HEK293 (cell line): Measurements from ENCODE around the gene IQGAP3.
A peak's percentile ranks its signal among the peaks of the same experiment; 100 is the strongest.

Experiments
- GLI4 ChIP-seq: fragments of 450-650 bp; formaldehyde crosslinking; IDR thresholded peaks from 2 replicates; pipeline ENCODE4 v1.5.1; 2016; ENCODE audit warnings: missing biosample characterization, missing genetic modification characterization
- HIC1 ChIP-seq: fragments of 450-650 bp; formaldehyde crosslinking; IDR thresholded peaks from 2 replicates; pipeline ENCODE4 v1.5.1; 2016; ENCODE audit warnings: missing biosample characterization, missing genetic modification characterization
- IKZF3 ChIP-seq: fragments of 450-650 bp; IDR thresholded peaks from 2 replicates; pipeline ENCODE4 v1.5.0; 2018; ENCODE audit warnings: missing biosample characterization, mild to moderate bottlenecking, missing genetic modification characterization, moderate library complexity
- INSM2 ChIP-seq: fragments of 450-650 bp; formaldehyde crosslinking; IDR thresholded peaks from 2 replicates; pipeline ENCODE4 v1.5.1; 2016; ENCODE audit warnings: missing biosample characterization, missing genetic modification characterization
- KLF1 ChIP-seq: fragments of 450-650 bp; formaldehyde crosslinking; IDR thresholded peaks from 2 replicates; pipeline ENCODE4 v1.5.1; 2016; ENCODE audit warnings: missing biosample characterization, missing genetic modification characterization
- KLF9 ChIP-seq: fragments of 450-650 bp; formaldehyde crosslinking; IDR thresholded peaks from 2 replicates; pipeline ENCODE4 v1.5.1; 2016; ENCODE audit warnings: missing biosample characterization, missing genetic modification characterization, low read depth
- OVOL3 ChIP-seq: fragments of 450-650 bp; formaldehyde crosslinking; IDR thresholded peaks from 2 replicates; pipeline ENCODE4 v1.5.1; 2016; ENCODE audit warnings: missing biosample characterization, missing genetic modification characterization
- SCRT2 ChIP-seq: fragments of 450-650 bp; formaldehyde crosslinking; IDR thresholded peaks from 2 replicates; pipeline ENCODE4 v1.5.1; 2016; ENCODE audit warnings: missing biosample characterization, missing genetic modification characterization
- TSHZ1 ChIP-seq: fragments of 450-650 bp; formaldehyde crosslinking; IDR thresholded peaks from 2 replicates; pipeline ENCODE4 v1.5.1; 2016; ENCODE audit warnings: missing biosample characterization, missing genetic modification characterization, borderline replicate concordance
- ZBTB21 ChIP-seq: fragments of 450-650 bp; formaldehyde crosslinking; IDR thresholded peaks from 2 replicates; pipeline ENCODE4 v1.5.1; 2017; ENCODE audit warnings: missing biosample characterization, missing genetic modification characterization
- ZFHX2 ChIP-seq: fragments of 450-650 bp; formaldehyde crosslinking; conservative IDR thresholded peaks from 2 replicates; pipeline ENCODE4 v1.5.1; 2016; ENCODE audit warnings: missing biosample characterization, missing genetic modification characterization
- ZNF132 ChIP-seq: fragments of 450-650 bp; formaldehyde crosslinking; IDR thresholded peaks from 2 replicates; pipeline ENCODE4 v1.5.1; 2017; ENCODE audit warnings: missing biosample characterization, missing genetic modification characterization, borderline replicate concordance
- ZNF146 ChIP-seq: fragments of 450-650 bp; formaldehyde crosslinking; IDR thresholded peaks from 2 replicates; pipeline ENCODE4 v1.5.1; 2016; ENCODE audit warnings: missing biosample characterization, missing genetic modification characterization
- ZNF335 ChIP-seq: fragments of 450-650 bp; formaldehyde crosslinking; conservative IDR thresholded peaks from 2 replicates; pipeline ENCODE4 v1.5.1; 2016; ENCODE audit warnings: missing biosample characterization, missing genetic modification characterization
- ZNF423 ChIP-seq: fragments of 450-650 bp; formaldehyde crosslinking; IDR thresholded peaks from 2 replicates; pipeline ENCODE4 v1.5.1; 2016; ENCODE audit warnings: missing biosample characterization, missing genetic modification characterization
- ZNF501 ChIP-seq: fragments of 450-650 bp; formaldehyde crosslinking; IDR thresholded peaks from 2 replicates; pipeline ENCODE4 v1.5.1; 2016; ENCODE audit warnings: missing biosample characterization, missing genetic modification characterization
- ZNF514 ChIP-seq: fragments of 450-650 bp; formaldehyde crosslinking; IDR thresholded peaks from 2 replicates; pipeline ENCODE4 v1.5.1; 2016; ENCODE audit warnings: missing biosample characterization, missing genetic modification characterization
- ZNF580 ChIP-seq: fragments of 450-650 bp; formaldehyde crosslinking; IDR thresholded peaks from 2 replicates; pipeline ENCODE4 v1.5.1; 2016; ENCODE audit warnings: missing biosample characterization, missing genetic modification characterization
- ZNF585B ChIP-seq: fragments of 450-650 bp; formaldehyde crosslinking; IDR thresholded peaks from 2 replicates; pipeline ENCODE4 v1.5.1; 2016; ENCODE audit warnings: missing biosample characterization, missing genetic modification characterization
- ZNF624 ChIP-seq: fragments of 450-650 bp; formaldehyde crosslinking; IDR thresholded peaks from 2 replicates; pipeline ENCODE4 v1.5.1; 2017; ENCODE audit warnings: missing biosample characterization, missing genetic modification characterization
- ZNF629 ChIP-seq: fragments of 450-650 bp; formaldehyde crosslinking; IDR thresholded peaks from 2 replicates; pipeline ENCODE4 v1.5.1; 2017; ENCODE audit warnings: missing biosample characterization, missing genetic modification characterization

IQGAP3 gene

GRCh38 chr1:156500793-156501506 lies 71.4 kb downstream of the IQGAP3 start (continued):
- TF ChIP-seq TSHZ1 (tag by site-specific recombination): no peak
- TF ChIP-seq ZNF624 (tag by site-specific recombination): no peak
- no peak for TF ChIP-seq ZNF585B (tag by site-specific recombination)
- TF ChIP-seq HIC1 (tag by site-specific recombination): peak; percentile 92
- TF ChIP-seq ZNF514 (tag by site-specific recombination): no peak
- no peak for TF ChIP-seq GLI4 (tag by site-specific recombination)
- peak; percentile 47; the same call in 1 of the 2 replicates for TF ChIP-seq INSM2 (tag by site-specific recombination)
- peak; percentile 92 for TF ChIP-seq IKZF3 (tag by site-specific recombination)
- 0 out of 2 replicates have a peak, but pooled peaks have one; percentile 30 for TF ChIP-seq OVOL3 (tag by site-specific recombination)
- TF ChIP-seq KLF9 (tag by site-specific recombination): peak; percentile 59
- peak; percentile 81 for TF ChIP-seq ZNF629 (tag by site-specific recombination)
- TF ChIP-seq ZNF146 (tag by site-specific recombination): peak; percentile 57; the same call in 1 of the 2 replicates
- TF ChIP-seq KLF1 (tag by site-specific recombination): peak; percentile 53; the same call in 1 of the 2 replicates
- peak; percentile 95 for TF ChIP-seq ZNF335
- TF ChIP-seq ZFHX2 (tag by site-specific recombination): peak; percentile 54
- TF ChIP-seq ZNF501 (tag by site-specific recombination): peak; percentile 97
- peak; percentile 80 for TF ChIP-seq ZNF423 (tag by site-specific recombination)
- TF ChIP-seq ZNF580 (tag by site-specific recombination): 0 out of 2 replicates have a peak, but pooled peaks have one; percentile 9
- TF ChIP-seq SCRT2 (tag by site-specific recombination): peak; percentile 20; the same call in 1 of the 2 replicates
- no peak for TF ChIP-seq ZNF132 (tag by site-specific recombination)
- no peak; the same call in 1 of the 2 replicates for TF ChIP-seq ZBTB21
